Endothelial cell (in vitro differentiated cells): Measurements from ENCODE around the gene PTGER3. TPM values are rescaled to one million over a fixed set of nuclear protein-coding genes. Genes with fewer than 3 reads are reported as not detected.

Source experiments
- DNase-seq: peaks from one replicate; pipeline ENCODE4 v3.0.0; 2021; ENCODE audit warnings: low spot score
- H3K27ac Mint-ChIP-seq: one replicate; pipeline ENCODE4 v1.8.0; 2021; ENCODE audit warnings: mixed read lengths, inconsistent platforms; ENCODE audit not compliant: unreplicated experiment
- H3K27me3 Mint-ChIP-seq: one replicate; pipeline ENCODE4 v1.8.0; 2021; ENCODE audit warnings: mild to moderate bottlenecking, moderate library complexity, mixed read lengths, inconsistent platforms; ENCODE audit not compliant: unreplicated experiment
- H3K36me3 Mint-ChIP-seq: one replicate; pipeline ENCODE4 v1.8.0; 2021; ENCODE audit warnings: mild to moderate bottlenecking, low read depth, mixed read lengths, inconsistent platforms; ENCODE audit not compliant: unreplicated experiment
- H3K4me1 Mint-ChIP-seq: one replicate; pipeline ENCODE4 v1.8.0; 2021; ENCODE audit warnings: mild to moderate bottlenecking, mixed read lengths, inconsistent platforms; ENCODE audit not compliant: unreplicated experiment
- H3K4me3 Mint-ChIP-seq: one replicate; pipeline ENCODE4 v1.8.0; 2021; ENCODE audit warnings: mild to moderate bottlenecking, mixed read lengths, inconsistent platforms; ENCODE audit not compliant: unreplicated experiment
- H3K9me3 Mint-ChIP-seq: one replicate; pipeline ENCODE4 v1.8.0; 2021; ENCODE audit warnings: mixed read lengths, inconsistent platforms; ENCODE audit not compliant: unreplicated experiment
- total RNA-seq: library from RNA; stranded (reverse); fragmentation: NEBNext Ultra II Directional; extraction: Animal tissue kit (Norgen Biotek cat#: 25700); gene quantifications from one replicate; pipeline ENCODE4 v1.2.1, GENCODE V29; 2021; ENCODE audit not compliant: unreplicated experiment
- TF ChIP-seq, protein P1 (sequence below): fragments of 200-600 bp; sonication (generic); IDR thresholded peaks from one replicate; pipeline ENCODE4 v1.5.0; 2021; ENCODE audit warnings: antibody characterized with exemption; ENCODE audit not compliant: unreplicated experiment

Gene PTGER3
- total RNA-seq, 1 donor from 2014 or later: 6.5 TPM

DNA sequence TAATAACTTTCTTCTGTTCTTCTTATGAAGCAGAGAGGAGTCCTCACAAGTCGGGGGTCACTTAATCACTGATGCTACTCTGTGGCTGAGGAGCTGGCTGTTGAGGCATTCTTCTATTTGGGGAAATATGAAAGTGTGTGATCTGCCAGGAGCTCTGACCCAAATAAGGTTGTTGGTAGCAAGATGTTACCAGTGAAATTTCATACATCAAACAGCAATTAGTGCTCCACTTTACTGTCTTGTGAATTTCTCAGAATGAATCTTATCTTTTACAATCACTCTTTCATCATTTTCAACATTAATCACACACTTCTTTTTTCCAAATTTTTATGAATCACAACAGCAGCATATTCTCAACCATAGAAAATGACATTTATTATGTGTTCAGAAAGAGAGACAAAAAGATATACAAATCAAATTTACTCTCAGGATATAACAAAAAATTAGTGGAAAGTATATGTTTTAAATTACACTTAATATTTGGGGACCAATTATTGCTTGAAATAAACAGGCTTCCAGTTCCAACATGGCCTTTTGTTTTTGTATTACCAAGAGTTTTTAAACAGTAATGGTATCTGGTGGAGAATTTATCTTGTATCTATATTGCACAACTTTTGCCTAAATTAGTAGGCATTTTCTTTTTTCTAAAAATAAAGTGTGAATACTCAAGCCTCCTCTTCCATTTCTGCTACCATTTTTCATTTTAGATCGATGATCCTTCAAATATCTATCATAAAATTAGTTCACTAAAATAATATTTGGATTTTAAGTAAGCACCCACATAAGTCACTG, 9.6 kb downstream of the PTGER3 start:
- DNase-seq: no peak
- H3K36me3 Mint-ChIP-seq: no peaks in the 10 kb centered on the region
- TF ChIP-seq, protein P1, sequence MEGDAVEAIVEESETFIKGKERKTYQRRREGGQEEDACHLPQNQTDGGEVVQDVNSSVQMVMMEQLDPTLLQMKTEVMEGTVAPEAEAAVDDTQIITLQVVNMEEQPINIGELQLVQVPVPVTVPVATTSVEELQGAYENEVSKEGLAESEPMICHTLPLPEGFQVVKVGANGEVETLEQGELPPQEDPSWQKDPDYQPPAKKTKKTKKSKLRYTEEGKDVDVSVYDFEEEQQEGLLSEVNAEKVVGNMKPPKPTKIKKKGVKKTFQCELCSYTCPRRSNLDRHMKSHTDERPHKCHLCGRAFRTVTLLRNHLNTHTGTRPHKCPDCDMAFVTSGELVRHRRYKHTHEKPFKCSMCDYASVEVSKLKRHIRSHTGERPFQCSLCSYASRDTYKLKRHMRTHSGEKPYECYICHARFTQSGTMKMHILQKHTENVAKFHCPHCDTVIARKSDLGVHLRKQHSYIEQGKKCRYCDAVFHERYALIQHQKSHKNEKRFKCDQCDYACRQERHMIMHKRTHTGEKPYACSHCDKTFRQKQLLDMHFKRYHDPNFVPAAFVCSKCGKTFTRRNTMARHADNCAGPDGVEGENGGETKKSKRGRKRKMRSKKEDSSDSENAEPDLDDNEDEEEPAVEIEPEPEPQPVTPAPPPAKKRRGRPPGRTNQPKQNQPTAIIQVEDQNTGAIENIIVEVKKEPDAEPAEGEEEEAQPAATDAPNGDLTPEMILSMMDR: no peak
- peaks cover 4% of the 10 kb centered on the region for H3K4me1 Mint-ChIP-seq
- no peak overlapping the region for H3K4me3 Mint-ChIP-seq
- H3K27ac Mint-ChIP-seq: no peak overlapping the region
- no peaks in the 10 kb centered on the region for H3K9me3 Mint-ChIP-seq
- H3K27me3 Mint-ChIP-seq: no peaks in the 10 kb centered on the region

DNA sequence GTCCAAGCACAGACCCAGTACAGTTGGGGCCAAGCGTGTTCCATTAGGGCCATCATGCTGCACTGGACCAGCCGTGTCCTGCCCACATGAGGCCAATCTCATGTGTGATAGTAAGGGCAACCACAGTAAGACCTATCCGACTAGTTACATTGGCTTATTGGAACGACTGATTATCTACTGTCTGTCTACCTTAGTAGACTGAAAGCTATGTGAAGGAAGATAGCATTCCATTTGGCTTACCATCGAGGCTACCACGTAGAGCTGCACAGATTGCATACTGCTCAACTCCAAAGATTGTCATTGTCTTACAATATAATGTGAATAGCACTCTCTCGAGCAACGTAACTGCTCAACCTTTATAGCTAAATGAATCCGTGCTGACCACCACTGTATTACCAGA, 10.6 kb downstream of the PTGER3 start:
- DNase-seq: no peak
- no peaks in the 10 kb centered on the region for H3K9me3 Mint-ChIP-seq
- no peak overlapping the region for H3K27ac Mint-ChIP-seq
- no peaks in the 10 kb centered on the region for H3K36me3 Mint-ChIP-seq
- no peaks in the 10 kb centered on the region for H3K27me3 Mint-ChIP-seq
- H3K4me3 Mint-ChIP-seq: no peak overlapping the region
- peaks cover 4% of the 10 kb centered on the region for H3K4me1 Mint-ChIP-seq
- TF ChIP-seq, protein P1: no peak

DNA sequence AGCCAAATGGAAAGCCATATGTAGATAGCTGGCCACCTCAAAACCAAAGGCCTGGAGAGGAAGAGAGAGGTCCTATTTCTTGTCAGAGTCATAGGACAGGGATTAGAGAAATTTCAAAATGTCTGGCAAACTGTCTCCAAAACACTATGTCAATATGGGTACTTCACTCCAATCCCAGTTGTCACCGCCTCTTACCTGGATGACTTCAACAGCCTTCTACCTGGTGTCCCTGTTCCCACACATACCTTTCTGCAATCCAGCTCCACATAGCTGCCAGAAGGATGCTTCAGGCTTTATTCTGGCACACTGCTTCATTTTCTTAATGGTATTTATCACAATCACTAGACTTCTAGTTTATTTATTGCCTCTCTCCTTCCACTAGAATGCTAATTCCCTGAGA, 14.5 kb downstream of the PTGER3 start:
- no peak overlapping the region for H3K4me3 Mint-ChIP-seq
- H3K9me3 Mint-ChIP-seq: no peaks in the 10 kb centered on the region

DNA sequence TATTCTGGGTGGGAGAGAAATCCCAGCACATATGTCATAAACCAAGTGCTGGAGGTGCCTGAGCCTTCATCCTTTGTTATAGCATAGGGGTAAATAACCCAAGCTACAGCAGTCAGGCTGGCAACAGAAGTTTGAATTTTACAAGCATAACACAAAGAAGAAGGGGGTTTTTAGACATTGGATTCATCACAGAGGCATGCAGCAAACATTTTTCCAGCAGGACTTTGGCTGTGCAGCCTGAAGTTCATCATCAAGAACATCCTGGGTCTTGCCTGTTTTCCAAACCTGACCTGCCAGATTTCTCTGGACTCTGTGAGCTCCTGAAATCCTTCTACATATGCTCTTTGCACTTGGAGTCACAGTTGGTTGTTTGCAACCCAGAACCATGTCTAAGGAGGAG, 16.2 kb downstream of the PTGER3 start:
- Mint-ChIP-seq H3K27me3 (no peaks in the 10 kb centered on the region), H3K27ac (no peak overlapping the region), H3K36me3 (no peaks in the 10 kb centered on the region), H3K9me3 (no peaks in the 10 kb centered on the region), H3K4me3 (no peak overlapping the region), H3K4me1 (no peaks in the 10 kb centered on the region)
- no peak for DNase-seq
- TF ChIP-seq, protein P1: no peak

More for the DNA sequence above, 14.5 kb downstream of the PTGER3 start:
- H3K27ac Mint-ChIP-seq: no peak overlapping the region
- no peaks in the 10 kb centered on the region for H3K4me1 Mint-ChIP-seq
- DNase-seq: no peak
- TF ChIP-seq, protein P1: no peak
- no peaks in the 10 kb centered on the region for H3K36me3 Mint-ChIP-seq
- H3K27me3 Mint-ChIP-seq: no peaks in the 10 kb centered on the region

DNA sequence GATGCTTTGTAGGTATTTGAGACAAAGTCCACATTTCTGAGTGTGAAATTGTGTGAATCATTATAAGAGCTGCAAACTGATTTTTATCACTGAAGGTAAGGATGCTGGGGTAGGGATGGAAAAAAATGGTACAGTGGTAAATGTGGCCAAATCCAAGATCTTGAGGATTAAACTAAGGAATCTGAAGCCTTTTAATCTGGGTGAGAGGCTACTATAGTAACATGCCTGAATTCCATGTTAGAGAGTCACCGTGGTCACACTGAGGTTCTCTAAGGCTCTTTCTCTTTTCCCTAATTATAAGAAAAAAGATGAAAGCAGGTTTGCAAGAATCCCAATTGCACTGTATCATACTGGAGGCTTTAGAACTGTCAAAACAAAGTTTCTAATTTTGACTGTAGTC, 17.6 kb downstream of the PTGER3 start:
- no peak overlapping the region for H3K4me3 Mint-ChIP-seq
- H3K4me1 Mint-ChIP-seq: no peaks in the 10 kb centered on the region
- TF ChIP-seq, protein P1: no peak
- no peak overlapping the region for H3K27ac Mint-ChIP-seq
- H3K36me3 Mint-ChIP-seq: no peaks in the 10 kb centered on the region
- H3K9me3 Mint-ChIP-seq: no peaks in the 10 kb centered on the region
- H3K27me3 Mint-ChIP-seq: peaks cover under 1% of the 10 kb centered on the region
- no peak for DNase-seq
